ENCODE results near the gene DHRS13.

DHRS13 gene

GRCh38 chr17:28925912-28926365, 23.1 kb upstream of the DHRS13 start:
- no peak overlapping the region for H3K4me3 ChIP-seq (ENCODE audit: low read length)
- H3K79me2 ChIP-seq (ENCODE audit: low read length) = peaks cover 95% of the 10 kb centered on the region
- H3F3A ChIP-seq (ENCODE audit: insufficient read depth, low read length) = peaks cover 15% of the 10 kb centered on the region
- no peak overlapping the region for H2AFZ ChIP-seq (ENCODE audit: low read length)
- H4K20me1 ChIP-seq (ENCODE audit: insufficient read depth, low read length) = peaks cover 18% of the 10 kb centered on the region
- TF ChIP-seq, protein P1, sequence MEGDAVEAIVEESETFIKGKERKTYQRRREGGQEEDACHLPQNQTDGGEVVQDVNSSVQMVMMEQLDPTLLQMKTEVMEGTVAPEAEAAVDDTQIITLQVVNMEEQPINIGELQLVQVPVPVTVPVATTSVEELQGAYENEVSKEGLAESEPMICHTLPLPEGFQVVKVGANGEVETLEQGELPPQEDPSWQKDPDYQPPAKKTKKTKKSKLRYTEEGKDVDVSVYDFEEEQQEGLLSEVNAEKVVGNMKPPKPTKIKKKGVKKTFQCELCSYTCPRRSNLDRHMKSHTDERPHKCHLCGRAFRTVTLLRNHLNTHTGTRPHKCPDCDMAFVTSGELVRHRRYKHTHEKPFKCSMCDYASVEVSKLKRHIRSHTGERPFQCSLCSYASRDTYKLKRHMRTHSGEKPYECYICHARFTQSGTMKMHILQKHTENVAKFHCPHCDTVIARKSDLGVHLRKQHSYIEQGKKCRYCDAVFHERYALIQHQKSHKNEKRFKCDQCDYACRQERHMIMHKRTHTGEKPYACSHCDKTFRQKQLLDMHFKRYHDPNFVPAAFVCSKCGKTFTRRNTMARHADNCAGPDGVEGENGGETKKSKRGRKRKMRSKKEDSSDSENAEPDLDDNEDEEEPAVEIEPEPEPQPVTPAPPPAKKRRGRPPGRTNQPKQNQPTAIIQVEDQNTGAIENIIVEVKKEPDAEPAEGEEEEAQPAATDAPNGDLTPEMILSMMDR (IDR thresholded peaks at IDR 0.05; ENCODE audit: low read length) = no peak
- TF ChIP-seq EZH2phosphoT487 (IDR thresholded peaks at IDR 0.05; ENCODE audit: low read length) (no peak), EZH2 (optimal IDR thresholded peaks at IDR 0.05; ENCODE audit: low read depth, low read length) (no peak)
- H3K4me2 ChIP-seq (ENCODE audit: low read depth, low read length) = peak overlapping the region; percentile 44
- H3K27me3 ChIP-seq (replicated peaks; ENCODE audit: insufficient read depth, low read length) = no peaks in the 10 kb centered on the region
- H3K36me3 ChIP-seq (replicated peaks; ENCODE audit: insufficient read depth, low read length) = peaks cover 10% of the 10 kb centered on the region
- H3K4me1 ChIP-seq (ENCODE audit: low read length) = peaks cover 26% of the 10 kb centered on the region
- peak overlapping the region; percentile 10; the same call in 1 of the 2 replicates for H3K9ac ChIP-seq (ENCODE audit: low read length)
- peak; percentile 70 for DNase-seq
- no peaks in the 10 kb centered on the region for H3K9me3 ChIP-seq (replicated peaks; ENCODE audit: insufficient read depth, low read length)
- H3K9me2 ChIP-seq (replicated peaks; ENCODE audit: insufficient read depth, low read length) = no peaks in the 10 kb centered on the region
- H3K27ac ChIP-seq (ENCODE audit: low read length) = peak overlapping the region; percentile 60

- no peaks in the 10 kb centered on the region for H3K9me3 ChIP-seq (replicated peaks; ENCODE audit: insufficient read depth, low read length)
- H2AFZ ChIP-seq (ENCODE audit: low read length) = no peak overlapping the region
- H3K4me2 ChIP-seq (ENCODE audit: low read depth, low read length) = no peak overlapping the region
- H4K20me1 ChIP-seq (ENCODE audit: insufficient read depth, low read length) = peaks cover 8% of the 10 kb centered on the region; the same call in 1 of the 2 replicates
- no peak overlapping the region for H3K27ac ChIP-seq (ENCODE audit: low read length)
- H3K9me2 ChIP-seq (replicated peaks; ENCODE audit: insufficient read depth, low read length) = no peaks in the 10 kb centered on the region
- H3K4me1 ChIP-seq (ENCODE audit: low read length) = peaks cover 2% of the 10 kb centered on the region
- H3K4me3 ChIP-seq (ENCODE audit: low read length) = no peak overlapping the region
- no peaks in the 10 kb centered on the region for H3K27me3 ChIP-seq (replicated peaks; ENCODE audit: insufficient read depth, low read length)
- H3K36me3 ChIP-seq (replicated peaks; ENCODE audit: insufficient read depth, low read length) = peaks cover 27% of the 10 kb centered on the region
- TF ChIP-seq EZH2phosphoT487 (IDR thresholded peaks at IDR 0.05; ENCODE audit: low read length) = no peak
- TF ChIP-seq, protein P1 (IDR thresholded peaks at IDR 0.05; ENCODE audit: low read length) = no peak
- no peak for TF ChIP-seq EZH2 (optimal IDR thresholded peaks at IDR 0.05; ENCODE audit: low read depth, low read length)
- H3K9ac ChIP-seq (ENCODE audit: low read length) = no peak overlapping the region
- peaks cover 55% of the 10 kb centered on the region for H3K79me2 ChIP-seq (ENCODE audit: low read length)
- H3F3A ChIP-seq (ENCODE audit: insufficient read depth, low read length) = 0 out of 2 replicates have a peak, but pooled peaks cover 3% of the 10 kb centered on the region
- no peak for DNase-seq
Observed at GRCh38 chr17:28920201-28920600, 17.3 kb upstream of the DHRS13 start.

- no peaks in the 10 kb centered on the region for H3K9me2 ChIP-seq (replicated peaks; ENCODE audit: insufficient read depth, low read length)
- H2AFZ ChIP-seq (ENCODE audit: low read length) = no peak overlapping the region
- peaks cover 41% of the 10 kb centered on the region for H3K79me2 ChIP-seq (ENCODE audit: low read length)
- no peak for DNase-seq
- peaks cover 31% of the 10 kb centered on the region for H3K36me3 ChIP-seq (replicated peaks; ENCODE audit: insufficient read depth, low read length)
- no peaks in the 10 kb centered on the region for H3K27me3 ChIP-seq (replicated peaks; ENCODE audit: insufficient read depth, low read length)
- H3K4me1 ChIP-seq (ENCODE audit: low read length) = no peaks in the 10 kb centered on the region
- no peak overlapping the region for H3K27ac ChIP-seq (ENCODE audit: low read length)
- no peaks in the 10 kb centered on the region for H3K9me3 ChIP-seq (replicated peaks; ENCODE audit: insufficient read depth, low read length)
- TF ChIP-seq EZH2phosphoT487 (IDR thresholded peaks at IDR 0.05; ENCODE audit: low read length) (no peak), EZH2 (optimal IDR thresholded peaks at IDR 0.05; ENCODE audit: low read depth, low read length) (no peak)
- TF ChIP-seq, protein P1 (IDR thresholded peaks at IDR 0.05; ENCODE audit: low read length) = no peak
- H4K20me1 ChIP-seq (ENCODE audit: insufficient read depth, low read length) = no peaks in the 10 kb centered on the region
- H3K4me2 ChIP-seq (ENCODE audit: low read depth, low read length) = no peak overlapping the region
- 0 out of 2 replicates have a peak, but pooled peaks cover 3% of the 10 kb centered on the region for H3F3A ChIP-seq (ENCODE audit: insufficient read depth, low read length)
- H3K4me3 ChIP-seq (ENCODE audit: low read length) = no peak overlapping the region
- H3K9ac ChIP-seq (ENCODE audit: low read length) = no peak overlapping the region
Observed at GRCh38 chr17:28918295-28918694, 15.4 kb upstream of the DHRS13 start.

Data from MM.1S (cell line).